ENCODE measurements around the gene NLRC5. TPM values are rescaled to one million over a fixed set of nuclear protein-coding genes. Genes with fewer than 3 reads are reported as not detected.

NLRC5 gene
- total RNA-seq, 1 experiment from 2014 or later = 2.4 TPM

GRCh38 chr16:57125969-57126368, 136.6 kb downstream of the NLRC5 start:
- Histone ChIP-seq H3T11ph (ENCODE audit: low read length) (no peak overlapping the region), H4K20me1 (ENCODE audit: control insufficient read depth, insufficient read depth, insufficient read length) (no peaks in the 10 kb centered on the region), H2BK5ac (ENCODE audit: insufficient read length, low read length) (no peak overlapping the region), H3K14ac (ENCODE audit: insufficient read depth, low read length) (no peak overlapping the region), H2BK20ac (ENCODE audit: low read depth, low read length, poor library complexity, severe bottlenecking) (no peak overlapping the region), H3K79me2 (ENCODE audit: insufficient read depth, low read length) (no peaks in the 10 kb centered on the region), H3K4ac (ENCODE audit: low read depth, low read length) (no peak overlapping the region), H3K4me2 (ENCODE audit: insufficient read depth, insufficient read length, low read length) (no peak overlapping the region), H3K27ac (ENCODE audit: insufficient read length, low read depth, low read length) (no peak overlapping the region), H3K23ac (ENCODE audit: insufficient read length, low read depth, low read length) (no peak overlapping the region), H2BK15ac (ENCODE audit: low read depth, low read length) (no peak overlapping the region), H3K79me1 (ENCODE audit: insufficient read depth, low read depth, low read length, poor library complexity, severe bottlenecking) (no peaks in the 10 kb centered on the region), H3K9me3 (ENCODE audit: control insufficient read depth, low read depth, low read length) (no peaks in the 10 kb centered on the region), H2AFZ (ENCODE audit: low read length) (no peak overlapping the region), H4K91ac (ENCODE audit: insufficient read length, low read depth, low read length) (no peak overlapping the region), H3K23me2 (ENCODE audit: insufficient read length, low read depth, low read length, poor library complexity, severe bottlenecking) (no peaks in the 10 kb centered on the region), H3K18ac (ENCODE audit: insufficient read length, low read depth, low read length) (no peak overlapping the region), H3K4me1 (ENCODE audit: insufficient read depth, low read length) (no peaks in the 10 kb centered on the region), H3K27me3 (ENCODE audit: insufficient read depth, low read length) (no peaks in the 10 kb centered on the region), H4K8ac (replicated peaks; ENCODE audit: insufficient read length, low read depth, low read length) (no peak overlapping the region), H3K56ac (ENCODE audit: insufficient read length, low read depth, low read length) (no peak overlapping the region), H2BK120ac (ENCODE audit: low read depth, low read length, poor library complexity, severe bottlenecking) (no peak overlapping the region), H2BK12ac (ENCODE audit: insufficient read length, low read depth, low read length) (no peak overlapping the region), H3K9ac (ENCODE audit: extremely low read depth, insufficient read length, low read length) (no peak overlapping the region), H2AK5ac (ENCODE audit: insufficient read length, low read length) (no peak overlapping the region), H4K5ac (ENCODE audit: insufficient read length, low read depth, low read length) (no peak overlapping the region)
- Mint-ChIP-seq H3K27me3 (ENCODE audit: low read depth) (no peaks in the 10 kb centered on the region), H3K27ac (no peak overlapping the region), H3K4me1 (peaks cover 7% of the 10 kb centered on the region in 2 experiments), H3K36me3 (ENCODE audit: insufficient read depth in 1 of 3, low read depth in 3 of 3) (peaks cover 0 to 5% (median 0%) of the 10 kb centered on the region in 3 experiments; a peak in 1 of 7 replicates), H3K9me3 (no peaks in the 10 kb centered on the region), H3K4me3 (no peak overlapping the region)
- WGBS (ENCODE audit: extremely low coverage, insufficient read length, low lambda C conversion rate) = no CpG with 5 or more reads among the region's 4 CpGs
- no peak for DNase-seq
- TF ChIP-seq CTCF (conservative IDR thresholded peaks at IDR 0.05) = no peak

Data from H9 (cell line).